Psoas muscle (tissue), 8 donors: ENCODE data around the gene CT47A1. TPM values are rescaled to one million over a fixed set of nuclear protein-coding genes. Genes with fewer than 3 reads are reported as not detected.

Source experiments
- ATAC-seq, 4 donors: fragments of 200-7000 bp; cut with Tn5 transposase; one replicate each; pipeline ENCODE4 v1.9.1; 2020; ENCODE audit warnings: moderate library complexity in 3 of 4, mild to moderate bottlenecking in 2 of 4
- DNase-seq, 2 donors: peaks; one replicate each; pipeline ENCODE4 v3.0.0-alpha.2; 2020
- H3K27ac ChIP-seq: fragments of 200-600 bp; one replicate; pipeline ENCODE4 v1.8.0; 2022
- H3K27me3 ChIP-seq, 3 donors: fragments of 200-600 bp in 1 of 3; one replicate each; pipeline versions ENCODE4 v1.6.1 to v1.8.0; 2013 to 2022; ENCODE audit warnings: low read length in 2 of 3, mild to moderate bottlenecking in 2 of 3, moderate library complexity in 1 of 3; ENCODE audit not compliant: insufficient read depth in 3 of 3
- H3K36me3 ChIP-seq, 2 donors: fragments of 200-600 bp in 1 of 2; one replicate each; pipeline versions ENCODE4 v1.6.1 to v1.8.0; 2013 to 2022; ENCODE audit warnings: low read depth in 1 of 2, mild to moderate bottlenecking in 1 of 2, moderate library complexity in 1 of 2; ENCODE audit not compliant: insufficient read depth in 1 of 2
- H3K4me1 ChIP-seq: fragments of 200-600 bp; one replicate; pipeline ENCODE4 v1.8.0; 2022
- H3K4me3 ChIP-seq: fragments of 200-600 bp; one replicate; pipeline ENCODE4 v1.8.0; 2022; ENCODE audit warnings: mild to moderate bottlenecking
- H3K9me3 ChIP-seq: fragments of 200-600 bp; one replicate; pipeline ENCODE4 v1.8.0; 2022
- WGBS, 3 donors: extraction: QIAGEN DNeasy Blood & Tissue Kit; methylation state at CpG; one replicate each; pipeline versions ENCODE4 v1.1.6 to v1.1.7; 2013; 5-methylcytosine and 5-hydroxymethylcytosine counted together
- intact Hi-C, 2 donors: fragments of 100-400 bp; cut with DNase I; formaldehyde crosslinking; loops; one replicate each; pipeline versions ENCODE4 v1.11.0 to v1.14.2; 2022
- polyA plus RNA-seq, 3 donors: library from polyadenylated mRNA; stranded (reverse); fragments of 200-250 nt; gene quantifications; one replicate each; pipeline ENCODE4 v1.2.3, GENCODE V29; 2013
- total RNA-seq, 4 donors: library from RNA; stranded (reverse); fragmentation: NEBNext Ultra II Directional in 2 of 4; extraction: Animal tissue kit (Norgen Biotek cat#: 25700) in 2 of 4; gene quantifications; one replicate each; pipeline versions ENCODE4 v1.2.1 to v1.2.4, GENCODE V29; 2021 to 2023
- TF ChIP-seq, protein P1 (sequence below): fragments of 200-600 bp; IDR thresholded peaks from one replicate; pipeline ENCODE4 v1.8.0; 2022; ENCODE audit warnings: antibody characterized with exemption
- donor health status: healthy with polysubstance abuse.
- donor health status: DM: no; HTN: no; CAD: no; lungs with moderate emphysema.
- donor health status: Bipolar disorder and iron deficiency.
- donor health status: healthy.
- donor health status: DM: yes; HTN: yes; CAD: no.
- donor health status: DM: no; HTN: no; CAD: no.
- donor health status: DM: no; HTN: no; CAD: no.
- donor health status: DM: yes; HTN: yes; CAD: no.

Gene CT47A1
- total and polyA plus RNA-seq, 7 donors, result not detected

DNA sequence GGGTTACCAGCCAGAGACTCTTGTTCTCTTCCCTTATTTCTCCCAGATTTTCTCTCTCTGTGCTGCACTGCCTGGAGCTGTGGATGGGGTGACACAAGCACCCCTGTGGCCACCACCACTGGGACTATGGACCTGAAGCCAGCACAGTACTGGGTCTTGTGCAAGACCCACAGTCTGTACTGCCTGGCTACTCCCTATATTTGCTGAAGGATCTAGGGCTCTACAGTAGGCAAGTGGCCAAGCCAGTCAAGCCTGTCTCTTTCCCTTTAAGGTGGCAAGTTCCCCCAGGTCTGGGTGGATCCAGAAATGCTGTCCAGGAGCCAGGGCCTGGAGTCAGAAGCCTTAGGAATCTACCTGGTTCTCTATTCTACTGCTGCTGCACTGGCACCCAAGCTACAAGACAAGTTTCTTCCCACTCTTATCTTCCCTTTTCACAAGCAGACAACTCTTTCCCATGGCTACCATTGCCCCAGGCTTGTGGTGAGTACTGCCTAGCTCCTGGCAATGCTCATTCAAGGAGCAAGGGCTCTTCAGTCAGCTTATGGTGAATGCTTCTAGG lies 28.4 kb upstream of the CT47A1 start:
- no peaks in the 10 kb centered on the region for H3K27me3 ChIP-seq

GRCh38 chrX:121011254-121011653 lies 25.7 kb upstream of the CT47A1 start:
- Histone ChIP-seq H3K36me3 (no peaks in the 10 kb centered on the region), H3K27me3 (no peaks in the 10 kb centered on the region), H3K4me3 (no peak overlapping the region), H3K9me3 (peaks cover 5% of the 10 kb centered on the region), H3K4me1 (no peaks in the 10 kb centered on the region), H3K27ac (no peak overlapping the region)
- WGBS, 3 donors, result 66 to 76% (median 74%) methylated on average over 7 of the region's 7 CpGs
- DNase-seq (no peak), ATAC-seq (no peak)
- TF ChIP-seq, protein P1, sequence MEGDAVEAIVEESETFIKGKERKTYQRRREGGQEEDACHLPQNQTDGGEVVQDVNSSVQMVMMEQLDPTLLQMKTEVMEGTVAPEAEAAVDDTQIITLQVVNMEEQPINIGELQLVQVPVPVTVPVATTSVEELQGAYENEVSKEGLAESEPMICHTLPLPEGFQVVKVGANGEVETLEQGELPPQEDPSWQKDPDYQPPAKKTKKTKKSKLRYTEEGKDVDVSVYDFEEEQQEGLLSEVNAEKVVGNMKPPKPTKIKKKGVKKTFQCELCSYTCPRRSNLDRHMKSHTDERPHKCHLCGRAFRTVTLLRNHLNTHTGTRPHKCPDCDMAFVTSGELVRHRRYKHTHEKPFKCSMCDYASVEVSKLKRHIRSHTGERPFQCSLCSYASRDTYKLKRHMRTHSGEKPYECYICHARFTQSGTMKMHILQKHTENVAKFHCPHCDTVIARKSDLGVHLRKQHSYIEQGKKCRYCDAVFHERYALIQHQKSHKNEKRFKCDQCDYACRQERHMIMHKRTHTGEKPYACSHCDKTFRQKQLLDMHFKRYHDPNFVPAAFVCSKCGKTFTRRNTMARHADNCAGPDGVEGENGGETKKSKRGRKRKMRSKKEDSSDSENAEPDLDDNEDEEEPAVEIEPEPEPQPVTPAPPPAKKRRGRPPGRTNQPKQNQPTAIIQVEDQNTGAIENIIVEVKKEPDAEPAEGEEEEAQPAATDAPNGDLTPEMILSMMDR, result no peak
- intact Hi-C loops, result no loop called here

More for the DNA sequence above, 28.4 kb upstream of the CT47A1 start:
- no peaks in the 10 kb centered on the region for H3K4me1 ChIP-seq
- intact Hi-C loops, result no loop called here
- no peaks in the 10 kb centered on the region for H3K9me3 ChIP-seq
- TF ChIP-seq, protein P1, result no peak
- no peak overlapping the region for H3K27ac ChIP-seq
- DNase-seq (no peak), ATAC-seq (no peak)
- no peak overlapping the region for H3K4me3 ChIP-seq
- H3K36me3 ChIP-seq, result no peaks in the 10 kb centered on the region

- DNase-seq (no peak), ATAC-seq (no peak)
- H3K9me3 ChIP-seq, result peaks cover 5% of the 10 kb centered on the region
- no peaks in the 10 kb centered on the region for H3K4me1 ChIP-seq
- TF ChIP-seq, protein P1, result no peak
- H3K27ac ChIP-seq, result no peak overlapping the region
- intact Hi-C loops, result no loop called here
- H3K4me3 ChIP-seq, result no peak overlapping the region
- H3K36me3 ChIP-seq, result no peaks in the 10 kb centered on the region
- H3K27me3 ChIP-seq, result no peaks in the 10 kb centered on the region
- 45 to 57% (median 52%) methylated on average over 4 of the region's 4 CpGs for WGBS, 3 donors
These were observed 24.7 kb upstream of the CT47A1 start for GRCh38 chrX:121010218-121010617.

DNA sequence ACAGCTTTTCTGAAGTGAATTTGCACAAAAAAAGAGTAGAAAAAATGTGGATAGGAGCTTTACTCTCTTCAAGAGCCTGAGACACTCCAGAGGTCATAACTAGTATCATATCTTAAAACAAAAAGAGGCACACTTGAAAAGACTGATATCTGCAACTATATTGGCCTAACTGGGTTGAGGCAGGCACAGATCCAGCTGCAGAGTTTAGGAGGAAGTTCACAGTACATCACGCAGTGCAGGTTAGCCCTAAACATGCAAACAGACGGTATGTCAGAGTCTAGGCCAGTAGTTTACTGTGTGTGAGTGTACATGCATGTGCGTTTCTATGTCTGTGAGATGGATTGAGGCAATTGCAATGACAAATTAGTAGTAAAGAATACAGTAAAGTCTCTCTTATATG lies 24.2 kb upstream of the CT47A1 start:
- H3K27me3 ChIP-seq, result no peaks in the 10 kb centered on the region
- no peak overlapping the region for H3K27ac ChIP-seq
- WGBS, 3 donors, result 59 to 77% (median 72%) methylated on average over 3 of the region's 3 CpGs
- no peaks in the 10 kb centered on the region for H3K36me3 ChIP-seq
- DNase-seq (no peak), ATAC-seq (no peak)
- H3K4me3 ChIP-seq, result no peak overlapping the region
- intact Hi-C loops, result no loop called here
- peaks cover 5% of the 10 kb centered on the region for H3K9me3 ChIP-seq
- H3K4me1 ChIP-seq, result no peaks in the 10 kb centered on the region
- TF ChIP-seq, protein P1, result no peak

- Histone ChIP-seq H3K4me3 (no peak overlapping the region), H3K9me3 (peaks cover 5% of the 10 kb centered on the region), H3K4me1 (no peaks in the 10 kb centered on the region), H3K27ac (no peak overlapping the region), H3K27me3 (no peaks in the 10 kb centered on the region), H3K36me3 (no peaks in the 10 kb centered on the region)
- no peak for DNase-seq
- intact Hi-C loops, result no loop called here
- TF ChIP-seq, protein P1, result no peak
- 77 to 94% (median 92%) methylated on average over 1 of the region's 1 CpG for WGBS, 3 donors
- no peak for ATAC-seq
These were observed 23.4 kb upstream of the CT47A1 start for GRCh38 chrX:121008920-121009319.
